HG03159 (cell line): ENCODE data around the gene PROM1.
A peak's percentile ranks its signal among the peaks of the same experiment; 100 is the strongest.

Experiments used
- ATAC-seq: cut with Tn5 transposase; IDR thresholded peaks from one replicate; pipeline ENCODE4 v1.9.1; 2021; ENCODE audit warnings: mild to moderate bottlenecking, moderate library complexity; ENCODE audit not compliant: unreplicated experiment

PROM1 gene

DNA sequence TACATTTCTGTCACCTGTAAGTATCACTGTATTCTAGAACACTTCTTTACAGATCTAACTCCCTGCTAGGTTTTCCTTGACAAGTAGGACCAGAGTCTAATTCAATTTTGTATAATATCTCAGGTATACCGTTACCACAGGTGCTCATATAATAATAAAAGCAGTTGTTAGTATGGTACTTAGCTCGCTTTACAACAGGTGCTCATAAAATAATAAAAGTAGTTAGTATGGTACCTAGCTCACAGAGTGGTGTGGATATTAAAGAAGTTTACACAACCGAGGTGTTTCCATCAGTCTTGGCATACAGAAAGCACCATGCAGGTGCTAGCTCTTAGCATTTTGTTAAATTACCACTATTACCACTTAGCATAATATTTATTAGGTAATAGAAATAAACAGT is 88.0 kb downstream of the PROM1 start:
- no peak for ATAC-seq

DNA sequence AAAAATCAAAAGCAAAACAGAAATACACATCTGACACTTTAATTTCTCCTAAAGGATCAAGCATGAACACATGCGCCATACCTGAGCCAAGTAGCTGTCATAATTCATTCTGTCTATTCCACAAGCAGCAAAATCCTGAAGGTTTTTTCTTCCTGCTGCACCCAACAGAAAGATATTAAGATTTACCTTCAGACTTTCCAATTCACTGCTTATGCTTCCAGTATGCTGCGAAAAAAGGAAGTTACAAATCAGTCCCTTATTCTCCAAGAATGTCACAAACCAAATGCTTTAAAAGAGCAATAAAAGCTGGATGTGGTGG is 91.7 kb downstream of the PROM1 start:
- no peak for ATAC-seq

DNA sequence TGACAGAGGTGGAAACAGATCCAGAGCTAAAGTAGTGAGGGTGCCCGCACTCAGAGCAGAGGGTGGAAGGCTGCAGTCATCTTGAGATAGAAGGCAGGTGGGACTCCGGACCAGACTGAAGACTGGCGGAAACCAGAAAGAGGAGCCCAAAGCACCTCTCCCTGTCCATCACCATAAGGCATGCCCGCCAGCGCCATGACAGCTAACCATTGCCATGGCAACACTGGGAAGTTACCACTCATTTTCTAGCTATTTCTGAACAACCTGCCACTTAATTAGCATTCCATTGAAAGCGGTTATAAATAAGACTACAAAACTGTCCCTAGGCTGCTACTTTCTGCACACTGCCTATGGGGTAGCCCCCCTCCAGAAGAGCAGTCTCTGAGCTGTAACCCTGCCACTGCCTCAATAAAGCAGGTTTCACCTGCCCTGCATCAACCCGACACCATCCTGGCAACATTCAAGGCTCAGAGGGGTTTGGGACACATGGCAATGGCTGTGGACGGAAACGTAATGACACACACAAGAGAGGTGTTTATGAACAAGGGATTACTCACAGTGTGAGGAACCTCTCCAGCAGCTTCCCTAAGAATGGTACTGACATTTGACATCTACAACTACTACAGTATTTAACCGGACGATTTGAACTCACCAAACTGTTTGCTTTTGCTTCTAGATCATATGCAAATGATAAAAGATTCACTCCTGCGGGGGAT is 93.1 kb downstream of the PROM1 start:
- ATAC-seq: no peak

DNA sequence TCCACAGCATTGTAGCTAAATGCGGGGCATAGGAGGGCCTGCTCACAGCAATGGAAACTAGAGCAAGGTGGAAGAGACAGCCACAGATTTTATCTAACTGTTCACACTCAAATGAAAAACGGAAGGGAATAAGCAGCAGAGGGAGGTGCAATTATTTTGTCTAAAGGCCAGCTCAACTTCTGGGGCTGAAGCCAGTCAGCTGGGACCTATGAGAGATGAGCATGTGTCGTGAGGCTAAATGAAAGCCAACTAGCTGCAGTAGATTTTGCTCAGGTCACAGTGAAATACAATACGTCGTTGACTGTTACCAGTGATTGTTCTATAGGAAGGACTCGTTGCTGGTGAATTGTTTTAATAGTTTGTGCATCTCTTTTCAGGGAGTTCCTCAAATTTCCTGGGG is 94.4 kb downstream of the PROM1 start:
- ATAC-seq: no peak

DNA sequence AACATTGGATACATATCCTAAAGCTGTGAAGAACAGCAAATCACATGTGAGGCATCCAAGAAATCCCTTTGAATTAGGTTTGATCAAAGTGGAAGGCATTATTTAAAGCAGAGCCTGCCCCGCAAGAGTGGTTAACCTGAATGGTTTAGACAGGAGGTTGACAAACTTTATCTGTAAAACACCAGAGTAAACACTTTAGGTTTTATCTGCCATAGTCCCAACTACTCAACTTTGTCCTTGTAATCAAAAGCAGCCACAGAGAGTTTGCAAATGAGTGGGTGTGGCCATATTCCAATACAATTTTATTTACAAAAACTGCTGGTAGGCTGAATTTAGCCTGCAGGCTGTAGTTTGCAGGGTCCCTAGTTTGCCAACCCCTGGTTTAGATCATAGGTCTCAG is 95.6 kb downstream of the PROM1 start:
- no peak for ATAC-seq

DNA sequence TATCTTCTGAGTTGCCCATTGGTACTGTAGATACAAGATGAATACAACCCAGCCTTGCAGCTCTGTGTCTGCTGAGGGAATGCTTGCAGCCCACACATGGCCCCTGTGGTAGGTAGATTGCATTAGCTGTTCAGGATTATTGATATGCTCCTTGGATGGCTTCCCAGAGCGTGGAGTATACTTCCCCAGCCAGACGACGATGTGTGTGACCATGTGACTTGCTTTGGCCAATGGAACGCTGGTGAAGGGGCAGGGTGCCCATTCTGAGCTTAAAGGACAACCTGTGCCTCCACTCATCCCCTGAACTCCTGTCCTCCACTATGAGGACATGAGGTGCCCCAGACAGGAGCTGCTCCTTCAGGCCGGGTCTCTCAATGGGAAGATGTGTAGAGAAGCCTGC is 96.9 kb downstream of the PROM1 start:
- ATAC-seq: no peak

DNA sequence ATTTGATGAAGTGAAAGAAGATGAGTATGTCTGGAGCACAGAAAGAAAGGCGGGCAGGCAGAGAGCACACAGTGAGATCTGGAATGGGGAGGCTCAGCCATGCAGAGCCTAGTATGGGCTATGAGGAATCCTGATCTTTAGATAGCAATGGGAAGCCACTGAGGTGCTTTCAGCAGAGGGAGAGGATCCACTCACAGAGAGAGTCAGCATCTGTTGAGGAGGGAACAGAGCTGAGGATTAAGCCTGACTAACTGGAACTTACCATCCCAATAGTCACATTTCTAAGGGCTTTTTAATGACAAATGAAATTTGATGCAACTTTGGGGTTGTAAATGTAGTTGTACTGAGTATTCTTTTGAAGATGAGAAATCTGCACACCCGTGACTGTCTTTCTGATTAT is 100.2 kb downstream of the PROM1 start:
- ATAC-seq: no peak

DNA sequence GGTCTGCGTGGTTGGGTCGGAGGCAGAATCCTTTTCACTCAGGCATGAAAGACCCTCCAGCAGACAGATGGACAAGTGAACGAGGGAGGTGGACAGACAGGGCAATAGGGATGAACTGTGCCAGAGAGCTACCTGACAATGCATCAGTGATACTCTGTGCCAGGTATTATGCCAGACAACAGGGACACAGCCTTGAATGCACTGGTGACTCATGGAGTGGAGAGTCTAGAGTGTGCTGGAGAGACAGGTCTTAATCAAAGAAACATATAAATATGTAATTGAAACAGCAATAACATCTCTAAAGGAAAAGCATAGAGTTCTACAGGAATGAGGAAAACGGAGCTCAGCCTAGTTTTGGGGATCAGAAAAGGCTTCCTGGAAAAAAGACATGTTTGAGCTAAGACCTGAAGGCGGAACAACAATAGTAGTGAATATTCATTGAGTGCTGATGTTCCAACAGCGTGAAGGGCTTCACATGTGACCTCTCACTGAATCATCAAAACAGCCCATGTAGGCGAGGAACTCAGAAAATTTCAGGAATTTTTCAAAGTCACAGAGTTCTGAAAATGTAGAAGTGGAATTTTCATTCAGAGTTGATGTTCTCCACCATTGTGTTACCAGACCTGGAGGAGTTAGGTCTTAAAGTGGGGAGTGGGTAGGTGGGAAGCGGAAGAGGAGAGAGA is 100.8 kb downstream of the PROM1 start:
- no peak for ATAC-seq

DNA sequence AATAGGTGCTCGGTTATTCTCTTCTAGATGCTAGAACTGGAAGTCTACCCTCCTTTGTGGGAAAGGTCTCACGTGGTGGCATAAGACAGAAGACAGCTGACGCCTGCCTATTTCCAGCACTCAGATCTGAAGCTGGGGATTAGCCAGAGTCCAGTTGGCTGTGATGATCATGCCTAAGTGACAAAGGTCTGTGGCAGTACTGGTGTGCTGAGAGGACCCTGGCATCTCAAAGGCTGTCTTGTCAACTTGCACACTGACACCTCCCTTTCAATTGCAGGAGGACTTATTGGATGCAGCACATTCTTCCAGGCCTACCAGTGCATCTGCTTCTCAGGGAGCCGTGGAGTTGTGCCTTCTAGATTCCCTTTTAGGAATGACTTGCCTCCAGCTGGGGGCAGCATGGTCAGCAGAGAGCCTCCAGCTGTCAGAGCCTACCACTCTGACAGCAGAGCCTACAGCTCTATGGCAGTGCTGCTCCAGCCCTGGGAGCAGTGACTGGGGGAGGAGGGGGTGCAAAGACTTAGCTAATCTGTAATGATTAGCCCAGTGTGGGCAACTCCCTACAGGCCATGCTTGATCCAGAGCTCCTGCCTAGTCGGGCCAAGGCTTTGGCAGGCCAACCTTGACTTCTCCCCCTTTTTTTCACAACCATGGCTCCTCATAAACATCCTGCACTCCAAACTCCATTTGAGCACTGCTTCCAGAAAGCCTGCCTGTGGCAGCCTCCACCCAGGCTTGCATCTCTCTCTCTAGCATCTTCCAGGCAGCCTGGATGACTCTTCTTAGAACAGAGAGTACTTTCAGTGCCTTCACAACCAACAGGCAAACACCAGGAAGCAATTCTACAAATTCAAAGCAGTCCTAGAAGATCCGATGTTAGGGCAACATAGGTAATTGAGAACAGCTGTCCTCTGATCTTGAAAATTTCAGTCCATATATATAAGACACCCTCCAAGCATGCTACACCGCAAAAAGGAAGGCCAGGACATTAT is 107.1 kb downstream of the PROM1 start:
- ATAC-seq: no peak

DNA sequence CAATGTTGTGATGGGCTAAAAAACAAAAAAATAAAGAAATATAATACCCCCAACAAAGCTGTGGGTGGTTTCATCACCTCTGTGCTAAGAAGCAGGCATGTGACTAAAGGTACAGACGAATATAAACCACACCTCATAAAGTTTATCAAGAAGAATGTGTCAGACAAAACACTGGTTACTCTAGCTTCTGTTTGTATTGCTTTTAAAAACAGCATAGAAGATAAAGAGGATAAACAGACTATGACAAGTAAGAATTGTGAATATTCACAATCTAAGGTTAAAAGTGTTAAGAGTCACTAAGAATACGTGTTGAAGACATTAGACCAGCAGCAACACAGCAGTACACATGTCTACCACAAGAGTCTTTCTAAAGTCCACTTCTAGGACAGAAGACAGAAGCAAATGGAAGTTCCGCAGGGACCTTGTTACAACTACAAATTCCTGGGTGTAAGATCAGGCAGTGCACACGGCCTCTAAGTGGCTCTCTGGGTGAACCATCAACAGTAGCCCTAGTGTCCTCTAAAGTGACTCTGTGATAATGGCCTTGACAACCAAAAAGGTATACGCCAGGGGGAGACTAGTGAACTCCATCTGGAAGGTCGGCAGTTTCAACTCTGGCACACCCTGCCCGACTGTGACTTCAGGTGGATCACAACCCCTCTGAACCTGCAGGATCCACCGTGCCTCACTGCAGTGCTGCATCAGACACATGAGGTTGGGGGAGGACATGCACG is 112.6 kb downstream of the PROM1 start:
- no peak for ATAC-seq

DNA sequence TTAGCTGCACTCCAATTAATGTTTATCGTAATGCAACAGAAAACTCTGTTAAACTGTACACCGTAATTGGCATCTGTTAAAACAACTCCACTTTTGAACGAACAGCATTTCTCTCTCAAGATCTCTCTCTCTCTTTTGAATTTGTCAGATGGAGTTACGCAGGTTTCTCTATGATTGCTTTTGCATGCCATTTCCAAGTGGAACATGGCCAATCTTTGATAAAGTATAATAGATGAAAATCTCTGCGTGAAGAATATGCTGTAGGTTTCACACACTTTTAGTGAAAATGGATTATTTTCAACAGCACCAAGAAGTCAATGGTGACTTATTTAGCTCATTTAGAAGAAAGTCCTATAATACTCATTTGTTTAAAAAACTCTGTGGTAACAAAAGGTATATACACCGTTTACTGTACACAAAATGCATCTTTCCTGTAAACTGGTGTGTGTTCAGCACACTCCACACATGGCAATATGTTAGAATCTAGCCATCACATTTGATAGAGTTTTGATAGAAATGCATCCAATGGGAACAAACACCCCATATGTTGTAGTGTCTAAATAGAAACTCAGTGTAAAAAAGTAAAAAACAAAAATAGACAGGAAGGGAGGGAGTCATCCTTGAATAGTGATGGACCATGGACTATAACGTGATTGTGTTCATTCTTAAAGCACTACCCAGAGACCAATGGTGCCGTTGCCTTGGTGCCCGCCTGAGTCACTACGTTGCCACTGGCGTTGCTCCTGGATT is 115.1 kb downstream of the PROM1 start:
- no peak for ATAC-seq

DNA sequence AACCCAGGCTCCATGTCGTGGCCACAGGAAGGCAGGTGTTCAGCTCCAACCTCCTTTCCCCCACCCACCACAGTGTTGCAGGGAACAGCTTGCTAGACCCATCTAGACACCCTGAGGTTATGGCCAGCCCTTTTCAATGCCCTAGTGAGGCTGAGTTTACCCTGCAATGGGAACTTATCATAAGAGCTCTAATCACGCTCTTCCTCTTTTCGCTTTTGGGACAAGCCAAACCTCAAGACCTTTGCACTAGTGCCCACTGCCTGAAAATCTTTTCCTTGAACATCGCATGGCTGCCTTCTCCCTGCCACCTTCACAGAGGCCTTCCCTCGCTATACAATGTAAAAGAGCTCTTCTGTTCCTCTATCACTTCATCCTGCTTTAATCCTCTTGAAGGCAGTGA is 118.5 kb downstream of the PROM1 start:
- ATAC-seq: no peak

DNA sequence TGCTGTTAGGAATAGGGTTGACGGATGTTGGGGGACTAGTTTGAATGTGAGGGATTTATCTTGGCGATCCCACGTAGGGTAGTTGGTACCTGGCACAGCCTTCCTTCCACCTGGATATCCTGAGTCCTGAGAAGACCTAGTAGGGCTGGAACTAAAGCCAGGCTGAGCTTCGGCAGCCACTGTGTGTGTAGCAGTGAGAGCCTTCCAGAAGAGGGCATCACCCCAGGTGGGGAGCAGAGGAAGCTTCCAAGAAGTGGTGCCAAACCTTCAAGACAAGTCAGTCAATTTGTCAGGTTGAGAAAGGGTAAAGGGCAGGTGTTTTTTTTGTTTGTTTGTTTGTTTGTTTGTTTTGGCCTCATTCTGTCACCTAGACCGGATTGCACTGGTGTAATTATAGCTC is 119.7 kb downstream of the PROM1 start:
- no peak for ATAC-seq

DNA sequence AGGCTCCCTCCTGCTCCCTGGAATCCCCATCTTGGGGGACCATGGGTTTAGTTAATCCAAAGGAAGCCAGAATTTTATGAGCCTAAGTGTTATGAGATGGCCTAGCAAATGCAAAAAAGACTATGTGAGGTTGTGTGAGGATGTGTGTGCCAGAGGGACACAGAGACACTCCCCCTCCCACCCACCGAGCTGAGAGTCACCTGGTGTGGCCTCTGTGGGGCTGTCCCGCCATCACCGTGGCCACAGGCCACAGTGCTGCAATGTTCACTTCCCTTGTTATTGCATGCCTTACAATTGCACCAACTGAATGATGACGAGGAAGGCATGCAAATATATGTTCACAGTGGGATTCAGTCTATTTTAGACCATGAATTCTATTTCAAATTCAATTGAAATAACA is 120.2 kb downstream of the PROM1 start:
- ATAC-seq: no peak

DNA sequence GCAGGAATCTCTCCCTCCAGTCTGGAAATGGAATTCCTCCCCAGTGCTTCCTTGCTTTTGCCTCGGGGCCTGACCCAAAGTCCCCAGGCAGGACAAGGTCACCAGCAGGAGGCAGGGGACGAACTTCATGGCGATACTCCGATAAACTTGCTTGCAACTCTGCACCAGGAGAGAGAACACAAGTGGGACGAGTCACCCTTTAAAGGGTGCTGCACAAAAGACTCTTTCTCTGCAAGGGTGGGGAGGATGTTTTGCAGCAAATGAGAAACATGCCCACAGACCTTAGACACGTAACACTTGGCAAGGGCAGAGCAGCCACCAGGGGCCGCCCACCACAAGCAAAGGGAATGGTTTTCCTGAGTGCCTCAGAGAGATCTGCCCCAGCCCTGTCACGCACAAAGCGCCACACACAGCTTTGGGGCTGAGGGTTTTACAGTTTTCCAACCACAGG is 120.8 kb downstream of the PROM1 start, which contains the start of gene FGFBP2:
TSS of gene FGFBP2 (minus strand) at position 175 of the 451 bp plus-strand sequence. CDS start at position 129, 46 bp downstream.
- ATAC-seq: no peak

DNA sequence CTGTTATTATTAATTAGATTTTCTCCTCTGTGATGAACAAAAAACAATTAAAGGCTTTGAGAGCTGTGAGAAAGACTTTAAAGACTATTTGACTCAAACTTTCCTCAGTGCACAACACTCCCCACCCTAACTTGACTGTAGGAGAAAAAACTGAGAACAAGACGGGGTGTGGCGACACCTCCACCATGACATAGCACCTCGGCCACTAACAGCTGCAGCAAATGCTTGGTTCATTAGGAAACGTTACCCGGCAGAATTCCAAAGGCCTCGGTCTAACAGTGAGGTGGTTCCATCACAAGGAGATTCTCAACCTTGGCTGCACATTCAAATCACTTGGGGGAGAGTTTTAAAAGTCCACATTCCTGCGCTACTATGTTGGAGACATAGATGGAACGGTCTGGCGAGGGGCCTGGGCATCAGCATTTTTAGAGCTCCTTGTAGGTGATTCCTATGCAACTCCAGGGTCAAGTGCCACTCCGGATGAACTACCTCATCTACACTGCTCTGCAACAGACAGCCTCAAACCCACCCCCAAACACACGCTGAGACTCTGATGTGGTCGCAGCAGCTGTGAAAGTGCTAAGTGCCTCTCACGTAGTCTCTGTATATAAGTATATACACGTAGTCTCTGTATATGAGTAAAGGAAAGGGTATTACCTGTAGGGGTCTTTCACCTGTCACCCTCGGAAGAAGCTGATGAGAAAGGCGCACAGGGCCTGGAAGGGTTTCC is 121.9 kb downstream of the PROM1 start:
- no peak for ATAC-seq

DNA sequence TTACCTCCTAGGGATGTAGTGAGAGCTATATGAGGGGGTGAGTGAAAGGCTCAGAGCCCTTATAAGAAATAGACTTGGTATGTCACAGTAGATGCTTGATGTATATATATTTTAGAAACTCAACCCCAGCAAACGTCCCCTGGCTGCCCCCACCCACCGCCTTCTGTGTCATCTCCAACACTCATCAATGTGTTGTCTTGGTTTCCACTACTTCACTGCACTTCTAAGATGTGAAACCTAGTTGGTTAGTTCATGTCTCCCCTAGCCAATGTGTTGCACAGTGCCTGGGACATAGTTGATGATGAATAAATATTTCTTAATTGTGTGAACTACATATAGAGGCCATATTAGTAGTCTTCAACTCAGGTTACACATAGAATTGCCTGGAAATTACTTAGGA is 125.3 kb downstream of the PROM1 start:
- ATAC-seq: no peak

DNA sequence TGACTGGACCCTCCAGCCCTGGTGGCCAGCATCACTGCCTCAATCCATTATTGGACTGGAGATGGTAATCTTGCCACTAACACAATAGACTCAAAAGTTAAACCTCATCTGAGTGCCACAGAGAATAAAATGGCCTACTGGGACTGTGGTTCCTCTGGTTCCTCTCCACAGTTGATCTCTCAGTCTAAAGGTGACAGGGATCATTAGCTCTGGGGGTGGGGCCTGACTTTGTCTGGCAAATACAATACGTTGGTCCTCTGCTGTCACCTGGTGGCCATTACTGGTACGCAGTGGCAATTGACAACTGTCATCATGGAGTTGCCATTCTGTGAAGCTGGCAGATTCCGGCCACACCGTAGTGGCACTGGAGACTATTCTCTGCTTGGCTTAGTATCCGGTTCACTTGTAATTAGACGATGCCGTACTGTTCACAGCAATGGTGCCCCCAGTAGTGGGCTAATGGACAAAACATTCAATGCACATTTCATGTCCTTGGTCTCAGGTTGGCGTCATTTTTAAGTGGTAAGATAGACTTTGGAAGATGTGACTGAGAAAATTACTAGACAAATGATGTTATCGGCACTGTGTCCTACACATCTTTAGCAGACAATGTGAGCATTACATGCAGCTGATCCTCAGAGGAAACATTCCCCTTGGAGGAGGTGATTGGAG is 127.5 kb downstream of the PROM1 start:
- ATAC-seq: peak; percentile 96

DNA sequence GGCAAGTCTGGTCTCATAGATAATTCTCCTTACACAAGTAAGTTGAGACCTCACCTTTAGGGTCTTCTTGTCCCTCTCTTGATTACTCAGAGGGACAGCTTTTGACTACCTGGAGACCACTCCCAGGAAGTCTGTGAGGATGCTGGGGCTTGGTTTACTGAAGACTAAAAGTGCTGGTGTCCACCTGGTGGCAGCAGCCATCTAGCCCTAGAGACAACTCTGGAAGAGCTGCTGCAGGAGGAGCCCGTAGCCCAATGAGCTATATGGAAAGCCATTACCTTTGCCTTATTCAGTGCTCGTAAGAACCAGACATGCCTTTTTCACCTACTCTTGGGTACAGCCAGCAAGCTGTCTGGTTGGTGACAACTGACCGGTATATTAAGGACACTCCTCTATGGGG is 128.2 kb downstream of the PROM1 start:
- ATAC-seq: no peak
